Activated naive CD4-positive, alpha-beta T cell treated with anti-CD3 and anti-CD28 coated beads, Interleukin-2, amount 10 ng/mL, durations not matched to agents 7 days and 5 days (primary cell): ENCODE results near the gene SEC22B.
A peak's percentile ranks its signal among the peaks of the same experiment; 100 is the strongest.
"Not testable (repeated sequence)": the region's sequence is repeated elsewhere in the genome, so short reads cannot be mapped to it uniquely, and the experiment has no call there.

ENCODE experiments used
- CTCF ChIA-PET: fragments of 350-600 bp; sonication (Branson Sonifier 250); formaldehyde crosslinking; loops from one replicate; lab custom pipeline; 2021; ENCODE audit warnings: antibody characterized with exemption; lab: Charles Lee
- DNase-seq: peaks from one replicate; pipeline ENCODE4 v3.0.0-alpha.2; 2020
- H3K27ac Mint-ChIP-seq: one replicate; pipeline ENCODE4 v1.8.0; 2021; ENCODE audit warnings: mild to moderate bottlenecking, moderate library complexity, mixed read lengths
- H3K27me3 Mint-ChIP-seq: one replicate; pipeline ENCODE4 v1.8.0; 2021; ENCODE audit warnings: mild to moderate bottlenecking, mixed read lengths
- H3K36me3 Mint-ChIP-seq: one replicate; pipeline ENCODE4 v1.8.0; 2021; ENCODE audit warnings: mixed read lengths
- H3K4me1 Mint-ChIP-seq: one replicate; pipeline ENCODE4 v1.8.0; 2021; ENCODE audit warnings: mixed read lengths
- H3K4me3 Mint-ChIP-seq: one replicate; pipeline ENCODE4 v1.8.0; 2021; ENCODE audit warnings: mild to moderate bottlenecking, moderate library complexity, mixed read lengths
- H3K9me3 Mint-ChIP-seq: one replicate; pipeline ENCODE4 v1.8.0; 2021; ENCODE audit warnings: mixed read lengths

The SEC22B gene

DNA sequence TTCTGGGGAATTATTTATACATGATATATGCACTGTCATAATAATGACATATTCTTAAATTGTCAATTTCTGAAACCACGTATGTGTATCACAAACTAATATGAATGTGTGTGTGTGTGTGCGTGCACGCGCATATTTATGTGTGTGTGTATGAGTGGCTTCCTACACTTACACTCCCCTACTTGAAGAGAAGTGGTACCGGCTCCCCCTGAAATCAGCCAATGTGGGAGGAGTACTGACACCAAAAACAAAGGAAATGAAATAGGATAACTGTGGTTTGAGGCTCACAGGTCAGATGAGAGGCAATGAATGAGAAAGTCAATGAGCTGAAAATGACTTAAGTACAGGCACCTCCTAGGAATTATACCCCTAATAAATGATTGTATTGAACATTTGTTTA, 64.1 kb downstream of the SEC22B start:
- H3K4me1 Mint-ChIP-seq, H3K36me3 Mint-ChIP-seq, DNase-seq, H3K4me3 Mint-ChIP-seq, H3K27me3 Mint-ChIP-seq, CTCF ChIA-PET, H3K27ac Mint-ChIP-seq, H3K9me3 Mint-ChIP-seq: not testable (repeated sequence)

DNA sequence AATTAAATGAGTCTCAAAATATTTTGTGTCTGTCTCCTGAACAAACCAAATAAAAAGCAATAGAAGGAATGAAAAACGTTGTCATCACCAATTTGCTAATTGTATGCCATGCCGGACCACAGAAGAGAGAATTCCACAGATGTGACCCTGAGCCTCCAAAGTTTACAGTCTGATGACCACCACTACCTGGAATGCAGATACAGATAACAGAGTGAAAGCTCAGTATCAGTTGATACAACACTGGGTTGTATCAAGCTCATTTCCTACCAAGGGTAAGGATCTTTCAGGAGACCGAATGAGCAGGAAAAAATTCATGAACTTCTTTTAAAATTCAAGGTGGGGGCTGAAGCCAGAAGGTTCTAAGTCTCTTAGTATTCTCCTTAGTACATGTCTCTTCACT, 64.5 kb downstream of the SEC22B start:
- H3K27ac Mint-ChIP-seq, H3K9me3 Mint-ChIP-seq: not testable (repeated sequence)

DNA sequence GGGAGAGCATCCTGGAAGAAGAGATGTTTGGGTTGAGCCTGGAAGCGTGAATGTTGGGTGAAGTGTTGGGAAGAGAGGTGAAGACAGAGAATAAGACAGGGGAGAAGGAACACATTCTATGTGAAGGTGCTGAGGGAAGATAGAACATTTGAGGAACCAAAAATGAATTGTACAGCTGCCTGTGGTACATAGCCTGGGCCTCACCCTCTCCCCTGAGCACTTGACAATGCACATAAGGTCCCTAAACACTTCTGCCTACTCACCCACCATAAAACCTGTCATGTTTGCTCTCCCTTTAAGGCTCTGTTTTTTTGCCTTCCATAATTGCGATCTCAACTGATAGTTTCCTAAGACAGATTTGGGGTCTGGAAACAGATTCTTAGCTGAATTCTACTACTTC, 65.3 kb downstream of the SEC22B start:
- H3K27me3 Mint-ChIP-seq, CTCF ChIA-PET, H3K9me3 Mint-ChIP-seq, DNase-seq, H3K27ac Mint-ChIP-seq, H3K4me3 Mint-ChIP-seq, H3K36me3 Mint-ChIP-seq, H3K4me1 Mint-ChIP-seq: not testable (repeated sequence)

More for the DNA sequence above, 64.5 kb downstream of the SEC22B start:
- H3K27me3 Mint-ChIP-seq, CTCF ChIA-PET, H3K4me1 Mint-ChIP-seq, H3K36me3 Mint-ChIP-seq, DNase-seq, H3K4me3 Mint-ChIP-seq: not testable (repeated sequence)

DNA sequence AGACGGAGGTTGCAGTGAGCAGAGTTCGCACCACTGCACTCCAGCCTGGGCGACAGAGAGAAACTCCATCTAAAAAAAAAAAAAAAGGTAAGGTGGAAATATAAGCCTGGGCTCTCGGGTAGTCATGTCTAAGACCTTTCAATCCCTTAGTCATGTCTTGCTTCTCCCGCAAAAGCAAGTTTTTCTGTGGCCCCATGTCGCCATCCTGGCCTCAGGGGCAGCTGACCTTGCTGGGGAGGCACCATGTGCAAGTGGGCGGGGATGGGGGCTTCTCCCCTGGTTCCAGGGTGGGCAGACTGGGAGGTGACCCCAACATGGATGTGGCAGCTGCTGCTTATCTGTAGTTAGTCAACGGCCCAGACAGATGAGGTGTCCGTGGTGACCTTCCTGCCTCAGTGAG, 66.7 kb downstream of the SEC22B start:
- H3K4me3 Mint-ChIP-seq, DNase-seq, H3K9me3 Mint-ChIP-seq, H3K27ac Mint-ChIP-seq, H3K27me3 Mint-ChIP-seq, H3K36me3 Mint-ChIP-seq, CTCF ChIA-PET: not testable (repeated sequence)
- H3K4me1 Mint-ChIP-seq = peaks cover 17% of the 10 kb centered on the region

DNA sequence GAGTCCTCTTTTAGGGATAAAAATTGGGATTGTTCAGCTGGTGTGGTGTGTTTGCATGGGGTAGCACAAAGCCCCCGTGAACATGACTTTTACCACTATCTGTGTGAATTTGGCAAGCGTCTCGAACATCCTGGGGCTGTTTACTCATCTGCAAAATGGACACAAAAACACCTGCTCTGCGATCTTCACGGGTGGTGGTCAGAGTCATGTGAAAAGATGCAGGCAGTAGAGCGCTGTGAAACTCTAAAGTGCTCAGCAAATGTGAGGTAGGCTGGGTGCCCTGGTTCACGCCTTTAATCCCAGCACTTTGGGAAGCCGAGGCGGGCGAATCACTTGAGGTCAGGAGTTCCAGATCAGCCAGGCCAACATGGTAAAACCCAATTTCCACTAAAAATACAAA, 67.1 kb downstream of the SEC22B start:
- H3K36me3 Mint-ChIP-seq, CTCF ChIA-PET, H3K27ac Mint-ChIP-seq, DNase-seq, H3K9me3 Mint-ChIP-seq, H3K27me3 Mint-ChIP-seq, H3K4me3 Mint-ChIP-seq: not testable (repeated sequence)
- H3K4me1 Mint-ChIP-seq = peaks cover 20% of the 10 kb centered on the region

DNA sequence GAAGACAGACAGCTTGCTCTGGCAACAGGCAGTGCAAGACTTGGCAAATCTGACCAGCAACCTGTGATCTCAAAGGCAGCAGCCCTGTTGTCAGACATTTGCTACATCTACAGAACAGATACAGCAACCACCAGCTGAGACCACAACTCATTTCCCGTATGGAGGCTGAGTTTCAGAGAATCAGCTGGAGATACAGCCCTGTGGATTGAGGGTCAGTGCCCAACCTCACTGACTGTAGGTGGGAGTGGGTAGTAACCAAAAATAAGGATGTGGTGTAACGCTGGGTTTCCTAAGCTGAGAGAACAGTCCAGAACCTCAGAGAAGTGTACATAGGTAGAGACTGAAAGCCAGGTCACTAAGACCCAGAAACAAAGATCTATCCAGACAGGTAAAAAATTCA, 71.0 kb downstream of the SEC22B start:
- H3K36me3 Mint-ChIP-seq, H3K4me3 Mint-ChIP-seq, H3K27me3 Mint-ChIP-seq, H3K9me3 Mint-ChIP-seq, DNase-seq, CTCF ChIA-PET: not testable (repeated sequence)
- peak overlapping the region; percentile 76 for H3K27ac Mint-ChIP-seq
- peaks cover 20% of the 10 kb centered on the region for H3K4me1 Mint-ChIP-seq

DNA sequence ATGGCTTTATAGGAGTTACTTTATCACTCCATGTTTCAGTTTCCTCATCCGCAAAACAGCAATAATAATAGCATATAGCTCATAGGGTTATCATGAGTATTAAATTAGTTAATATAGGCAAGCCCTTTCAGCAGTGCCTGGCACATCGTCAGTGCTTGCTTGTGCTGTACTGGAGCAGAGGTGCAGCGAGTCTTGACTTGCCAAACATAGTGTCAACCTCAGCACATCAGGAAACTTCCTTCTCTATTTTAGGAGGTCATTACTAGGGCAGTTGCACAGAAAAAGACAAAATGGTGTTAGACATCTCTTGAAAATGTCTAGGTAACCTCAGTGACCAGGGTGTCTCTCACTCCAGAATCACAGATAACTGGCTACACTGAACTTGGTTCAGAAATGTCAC, 72.6 kb downstream of the SEC22B start:
- H3K4me1 Mint-ChIP-seq = peaks cover 25% of the 10 kb centered on the region
- H3K9me3 Mint-ChIP-seq, H3K36me3 Mint-ChIP-seq, DNase-seq, H3K27ac Mint-ChIP-seq, CTCF ChIA-PET, H3K27me3 Mint-ChIP-seq, H3K4me3 Mint-ChIP-seq: not testable (repeated sequence)

DNA sequence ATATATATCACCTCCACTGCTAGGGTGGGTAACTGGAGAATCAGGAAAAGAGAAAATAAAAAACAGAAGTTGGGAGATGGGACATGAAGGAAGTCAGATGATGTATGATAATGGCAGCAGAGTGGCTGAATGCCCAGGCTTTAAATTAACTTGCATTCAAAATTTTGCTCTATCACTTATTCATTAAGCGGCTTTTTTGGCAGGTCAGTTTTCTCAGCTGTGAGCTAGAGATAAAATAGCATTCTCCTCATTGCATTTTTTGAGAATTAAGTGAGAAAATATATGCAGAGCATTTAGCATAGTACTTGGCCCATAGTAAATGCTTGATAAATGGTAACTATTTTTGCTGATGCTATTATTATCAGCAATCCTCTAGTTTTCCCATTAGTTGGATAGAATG, 74.7 kb downstream of the SEC22B start:
- CTCF ChIA-PET, H3K27me3 Mint-ChIP-seq, H3K36me3 Mint-ChIP-seq, DNase-seq, H3K27ac Mint-ChIP-seq, H3K4me3 Mint-ChIP-seq, H3K9me3 Mint-ChIP-seq: not testable (repeated sequence)
- H3K4me1 Mint-ChIP-seq = peaks cover 27% of the 10 kb centered on the region
